Activated T-helper 1 cell treated with Interleukin-2 at 50 U/mL for 16 hours (primary cell): Measurements from ENCODE around the gene PTPN20.
"Not testable (repeated sequence)": the region's sequence is repeated elsewhere in the genome, so short reads cannot be mapped to it uniquely, and the experiment has no call there.

Experiments used
- DNase-seq: peaks from one replicate; pipeline ENCODE4 v3.0.0-alpha.2; 2020; ENCODE audit warnings: low read depth

The PTPN20 gene

DNA sequence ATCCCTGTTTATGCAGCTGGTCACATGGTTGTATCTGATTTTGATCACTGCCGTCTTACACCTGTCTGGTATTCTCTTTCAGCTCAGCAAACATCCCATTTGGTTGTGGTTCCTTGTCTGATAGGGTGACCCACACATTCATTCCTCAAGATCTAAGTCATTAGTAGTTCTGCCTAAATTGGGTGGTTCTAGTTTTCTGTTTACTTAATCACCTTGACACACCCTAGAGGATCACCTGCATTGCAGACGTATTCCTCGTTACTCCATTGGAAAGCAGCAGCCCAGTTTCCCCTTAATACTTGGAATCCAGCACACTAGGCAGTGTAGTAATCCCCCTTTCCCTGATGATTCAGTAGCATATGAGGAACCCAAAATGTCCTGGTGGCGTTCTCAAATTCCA, 41.3 kb downstream of the PTPN20 start:
- DNase-seq, result not testable (repeated sequence)

- DNase-seq, result not testable (repeated sequence)
Observed at GRCh38 chr10:46960742-46961141, 49.5 kb downstream of the PTPN20 start.

DNA sequence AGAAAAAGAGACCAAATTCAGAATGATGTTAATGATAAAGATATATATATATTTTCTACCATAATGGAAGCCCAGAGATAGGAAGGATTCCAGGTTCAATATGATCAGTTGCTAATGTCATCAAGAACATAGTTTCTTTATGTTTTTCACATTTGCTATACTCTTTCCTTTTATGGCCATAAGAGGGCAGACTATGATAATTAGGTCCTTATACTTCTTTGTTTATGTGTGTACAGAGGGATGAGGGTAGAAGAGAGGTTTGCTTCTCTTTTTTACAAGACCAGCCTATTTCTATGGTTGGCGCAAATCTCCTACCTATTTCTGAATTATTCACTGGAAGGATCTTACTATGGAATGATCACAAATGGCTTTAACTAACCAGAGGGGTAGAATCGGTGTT, 52.1 kb downstream of the PTPN20 start:
- DNase-seq, result not testable (repeated sequence)

DNA sequence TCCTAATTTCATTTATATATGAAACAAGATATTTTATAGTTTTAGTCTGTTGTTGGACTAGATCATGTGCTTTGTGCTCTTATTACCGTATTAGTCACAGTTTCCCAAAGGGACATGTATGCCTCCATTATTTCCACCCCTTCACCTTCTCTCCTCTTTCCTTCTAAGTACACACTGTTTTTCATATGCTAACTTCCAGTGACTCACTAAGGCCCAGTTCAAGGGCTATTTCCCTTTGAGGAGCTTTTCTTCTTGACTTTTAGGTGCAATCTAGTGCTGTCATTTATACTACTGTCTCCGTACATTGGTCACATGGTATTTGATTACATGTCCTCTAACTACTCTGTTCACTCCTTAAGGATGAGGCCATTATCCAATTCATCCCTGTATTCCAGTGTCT, 55.8 kb downstream of the PTPN20 start:
- not testable (repeated sequence) for DNase-seq

DNA sequence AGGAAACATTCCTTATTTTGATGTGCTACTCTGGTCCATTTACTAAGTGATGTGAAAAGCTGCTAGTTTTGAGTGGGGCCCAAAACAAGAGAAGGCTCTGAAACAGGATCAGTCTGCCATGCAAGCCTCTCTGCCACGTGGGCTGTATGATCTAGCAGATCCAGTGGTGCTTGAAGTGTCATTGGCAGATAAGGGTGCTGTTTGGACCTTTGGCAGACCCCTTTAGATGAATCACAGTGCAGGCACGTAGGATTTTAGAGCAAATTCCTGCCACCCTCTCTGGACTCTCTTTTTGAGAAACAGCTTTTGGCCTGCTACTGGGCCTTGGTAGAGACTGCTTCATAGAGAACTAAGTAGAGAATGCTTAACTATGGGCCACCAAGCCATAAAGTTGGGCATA, 69.0 kb downstream of the PTPN20 start:
- not testable (repeated sequence) for DNase-seq

DNA sequence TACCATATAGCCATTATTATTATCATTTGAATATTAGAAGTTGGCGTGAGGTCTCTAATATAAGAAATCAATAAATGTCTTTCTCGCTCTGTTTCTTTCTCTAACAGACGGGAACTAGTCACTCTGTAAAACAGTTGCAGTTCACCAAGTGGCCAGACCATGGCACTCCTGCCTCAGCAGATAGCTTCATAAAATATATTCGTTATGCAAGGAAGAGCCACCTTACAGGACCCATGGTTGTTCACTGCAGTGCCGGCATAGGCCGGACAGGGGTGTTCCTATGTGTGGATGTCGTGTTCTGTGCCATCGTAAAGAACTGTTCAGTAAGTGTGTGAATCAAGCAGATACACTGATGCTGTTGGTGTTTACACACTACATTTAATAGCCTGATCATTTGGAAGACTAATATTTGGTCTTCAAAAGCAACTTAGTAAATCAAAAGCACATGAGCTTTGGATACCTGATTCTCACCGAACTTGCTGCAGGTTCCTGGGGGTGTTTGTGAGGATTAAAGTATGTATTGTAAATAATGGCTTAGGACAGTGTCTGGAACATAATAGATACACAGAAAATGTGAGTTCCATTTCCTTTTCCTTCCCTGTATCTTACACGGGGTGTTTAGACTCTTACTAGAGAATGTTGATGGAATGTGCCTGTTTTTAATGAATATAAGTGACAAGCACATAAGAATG, 76.2 kb downstream of the PTPN20 start:
- DNase-seq, result not testable (repeated sequence)

- no peak for DNase-seq
Observed at GRCh38 chr10:46992803-46993561, 81.8 kb downstream of the PTPN20 start.

GRCh38 chr10:46995234-46995633, 84.0 kb downstream of the PTPN20 start:
- no peak for DNase-seq

DNA sequence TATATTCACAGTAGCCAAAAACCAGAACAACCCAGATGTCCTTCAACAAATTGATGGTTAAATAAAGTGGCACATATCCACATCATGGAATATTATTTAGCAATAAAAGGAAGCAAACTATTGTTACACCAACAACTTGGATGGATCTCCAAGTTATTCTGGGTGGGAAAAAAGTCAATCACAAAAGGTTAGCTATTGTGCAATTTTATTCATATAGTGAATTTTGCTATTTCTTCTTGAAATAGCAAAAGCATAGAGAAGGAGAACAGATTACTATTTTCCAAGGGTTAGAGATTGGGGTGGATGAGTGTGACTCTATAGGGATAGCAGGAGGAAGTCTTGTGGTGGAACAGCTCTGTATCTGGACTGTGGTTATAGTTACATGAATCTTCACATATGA, 87.0 kb downstream of the PTPN20 start:
- DNase-seq, result no peak

- no peak for DNase-seq
Observed at GRCh38 chr10:46998595-46998994, 87.4 kb downstream of the PTPN20 start.

DNA sequence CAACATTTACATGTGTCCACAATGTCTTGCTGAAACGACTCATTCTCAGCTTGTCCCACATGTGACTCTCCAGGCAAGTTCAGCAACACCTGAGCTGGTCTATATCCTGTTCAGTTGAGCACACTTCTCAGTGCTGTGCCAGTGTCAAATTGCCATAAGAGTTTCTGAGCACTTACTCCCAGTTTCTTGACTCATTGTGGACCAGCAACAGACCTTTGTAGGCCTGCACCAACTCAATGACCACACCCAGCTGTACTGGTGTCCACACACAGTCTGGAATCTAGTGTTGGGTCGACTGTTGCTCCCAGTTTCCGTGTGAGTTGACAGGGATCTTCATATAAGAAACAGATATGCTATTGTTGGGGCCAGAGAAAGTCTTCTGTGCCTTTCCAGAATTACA, 88.0 kb downstream of the PTPN20 start:
- no peak for DNase-seq

DNA sequence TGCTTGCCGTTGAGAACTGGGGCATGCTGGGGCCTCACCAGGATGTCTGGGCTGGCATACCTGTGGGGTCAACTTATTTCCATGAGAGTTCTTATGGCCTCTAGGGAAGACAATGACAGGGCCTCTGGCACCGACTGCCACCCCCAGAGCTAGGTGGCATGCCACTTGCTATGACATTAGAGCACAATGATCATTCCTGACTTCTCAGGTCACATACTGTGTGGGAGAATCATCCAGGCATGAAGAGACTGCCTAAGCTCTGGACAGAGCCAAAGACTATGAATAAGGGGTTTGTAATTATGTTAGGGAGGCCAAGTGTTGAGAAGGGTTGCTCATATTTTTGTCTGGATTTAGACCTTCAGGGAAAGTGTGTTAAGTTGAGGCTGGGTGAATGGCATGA, 97.5 kb downstream of the PTPN20 start:
- no peak for DNase-seq

GRCh38 chr10:47009215-47009838, 98.1 kb downstream of the PTPN20 start:
- no peak for DNase-seq

DNA sequence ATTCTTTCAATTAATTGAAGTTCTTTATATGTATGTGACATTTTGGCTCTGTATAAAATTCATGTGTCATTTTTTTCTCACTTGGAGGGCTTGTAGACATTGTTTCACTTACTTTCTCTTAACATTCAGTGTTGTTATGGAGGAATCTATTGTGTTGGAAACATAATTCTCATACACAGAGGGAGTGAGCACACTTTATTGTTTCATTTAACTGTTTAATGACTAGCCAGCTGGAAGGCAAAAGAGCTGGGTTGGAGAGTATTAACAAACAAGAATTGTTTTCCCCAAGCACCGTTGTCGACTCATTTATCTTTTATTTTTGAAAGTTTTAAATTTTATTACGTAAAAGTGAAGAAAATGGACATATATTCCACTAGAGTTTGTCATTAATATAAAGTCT, 98.8 kb downstream of the PTPN20 start:
- DNase-seq, result no peak

DNA sequence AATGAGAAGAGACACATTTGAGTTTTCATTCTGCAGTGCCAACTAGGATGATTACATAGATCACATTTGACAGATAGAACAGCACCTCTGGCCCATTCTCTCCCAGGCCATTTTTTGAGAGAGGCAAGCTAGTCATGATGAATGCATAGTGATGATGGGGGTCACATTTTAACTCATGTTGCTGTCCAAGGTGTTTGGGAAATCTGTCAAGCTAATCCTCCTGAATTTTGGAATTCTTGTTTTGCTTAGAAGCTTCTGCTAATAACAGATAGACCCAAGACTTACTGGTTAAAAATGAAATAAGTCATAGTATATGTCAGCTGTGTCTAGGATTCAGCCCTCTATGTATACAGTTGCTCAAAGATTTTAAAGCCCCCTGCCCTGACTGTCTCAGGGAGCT, 101.0 kb downstream of the PTPN20 start:
- no peak for DNase-seq

DNA sequence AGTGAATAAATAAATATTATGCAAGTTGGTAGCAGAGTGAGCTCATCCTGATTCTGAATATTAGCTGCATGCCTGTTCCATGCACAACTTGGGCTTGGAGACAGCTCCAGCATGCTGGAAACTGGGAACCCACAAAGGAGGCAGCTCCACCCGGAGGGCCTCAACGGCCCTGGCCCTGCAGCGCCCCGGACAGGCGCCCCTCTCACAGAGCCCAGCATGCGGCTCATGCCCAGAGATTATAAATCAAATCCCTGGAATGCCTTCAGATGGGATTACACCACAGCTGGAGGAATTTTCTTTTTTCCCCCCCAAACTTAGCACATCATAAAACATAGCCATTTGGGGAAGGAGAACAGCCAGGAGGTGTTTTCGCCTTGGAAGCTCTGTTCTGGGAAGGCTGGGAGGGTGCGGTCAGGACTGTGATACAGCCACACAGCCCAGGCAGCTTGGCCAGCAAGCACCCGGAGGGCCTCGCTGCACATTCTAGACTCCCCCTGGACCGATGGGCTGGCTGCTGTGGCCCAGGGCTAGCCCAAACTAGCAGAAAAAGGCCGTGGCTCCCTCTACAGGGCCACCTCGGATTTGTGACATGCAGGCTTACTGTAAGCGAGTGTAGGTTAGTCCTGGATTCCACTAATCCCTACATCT, 102.4 kb downstream of the PTPN20 start:
- DNase-seq, result no peak

GRCh38 chr10:47015404-47015803, 104.2 kb downstream of the PTPN20 start:
- no peak for DNase-seq

GRCh38 chr10:47016564-47016963, 105.3 kb downstream of the PTPN20 start:
- no peak for DNase-seq

DNA sequence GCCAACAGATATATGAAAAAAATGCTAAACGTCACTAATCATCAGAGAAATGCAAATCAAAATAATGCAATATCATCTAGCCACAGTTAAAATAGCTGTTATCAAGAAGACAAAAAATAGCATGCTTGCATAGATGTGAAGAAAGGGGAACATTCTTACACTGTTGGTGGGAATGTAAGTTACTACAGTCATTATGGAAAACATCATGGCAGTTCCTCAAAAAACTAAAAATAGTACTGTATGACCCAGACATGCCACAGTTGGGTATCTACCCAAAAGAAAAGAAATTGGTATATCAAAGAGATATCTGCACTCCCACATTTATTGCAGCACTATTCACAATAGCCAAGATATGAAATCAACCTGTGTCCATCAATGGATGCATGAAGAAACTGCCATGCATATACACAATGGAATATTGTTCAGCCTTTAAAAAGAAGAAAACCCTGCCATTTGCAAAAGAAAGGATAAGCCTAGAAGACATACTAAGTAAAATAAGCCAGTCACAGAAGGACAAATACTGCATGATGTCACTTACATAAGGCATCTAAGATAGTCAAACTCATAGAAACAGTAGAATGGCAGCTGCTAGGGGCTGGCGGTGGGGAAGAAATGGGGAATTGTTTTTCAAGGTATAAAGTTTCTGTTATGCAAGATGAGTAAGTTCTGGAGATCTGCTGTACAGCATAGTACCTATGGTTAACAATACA, 107.0 kb downstream of the PTPN20 start:
- DNase-seq, result no peak

GRCh38 chr10:47019155-47020145, 108.2 kb downstream of the PTPN20 start:
- no peak for DNase-seq

- DNase-seq, result no peak
Observed at GRCh38 chr10:47020471-47020870, 109.2 kb downstream of the PTPN20 start.
